Rectal smooth muscle tissue (tissue), 1 donor: ENCODE measurements around the gene LRTM2.

Experiments used
- H3K27ac ChIP-seq: one replicate; pipeline ENCODE4 v1.7.0; 2013; ENCODE audit warnings: low read depth, low read length, inconsistent platforms
- H3K27me3 ChIP-seq: one replicate; pipeline ENCODE4 v1.7.0; 2013; ENCODE audit warnings: low read length; ENCODE audit not compliant: control insufficient read depth, insufficient read depth
- H3K36me3 ChIP-seq: one replicate; pipeline ENCODE4 v1.7.0; 2013; ENCODE audit warnings: low read length; ENCODE audit not compliant: control insufficient read depth, insufficient read depth
- H3K4me1 ChIP-seq: one replicate; pipeline ENCODE4 v1.7.0; 2013; ENCODE audit warnings: low read length; ENCODE audit not compliant: control insufficient read depth, insufficient read depth
- H3K4me3 ChIP-seq: one replicate; pipeline ENCODE4 v1.7.0; 2013; ENCODE audit warnings: low read length
- H3K9ac ChIP-seq: one replicate; pipeline ENCODE4 v1.7.0; 2013; ENCODE audit warnings: low read length

The LRTM2 gene

GRCh38 chr12:1793426-1794210, 26.7 kb upstream of the LRTM2 start:
- Histone ChIP-seq H3K27me3 (no peaks in the 10 kb centered on the region), H3K4me3 (no peak overlapping the region), H3K9ac (no peak overlapping the region), H3K27ac (no peak overlapping the region), H3K36me3 (no peaks in the 10 kb centered on the region), H3K4me1 (peaks cover 11% of the 10 kb centered on the region)

GRCh38 chr12:1794440-1795090, 25.8 kb upstream of the LRTM2 start:
- Histone ChIP-seq H3K27me3 (no peaks in the 10 kb centered on the region), H3K9ac (no peak overlapping the region), H3K27ac (no peak overlapping the region), H3K4me1 (peaks cover 11% of the 10 kb centered on the region), H3K4me3 (no peak overlapping the region), H3K36me3 (no peaks in the 10 kb centered on the region)

- peaks cover 11% of the 10 kb centered on the region for H3K4me1 ChIP-seq
- H3K27me3 ChIP-seq, result no peaks in the 10 kb centered on the region
- H3K36me3 ChIP-seq, result no peaks in the 10 kb centered on the region
- peak overlapping the region; percentile 26 for H3K4me3 ChIP-seq
- H3K27ac ChIP-seq, result peak overlapping the region; percentile 71
- no peak overlapping the region for H3K9ac ChIP-seq
These were observed 25.1 kb upstream of the LRTM2 start for GRCh38 chr12:1795221-1795784.

- H3K27ac ChIP-seq, result peak overlapping the region; percentile 71
- H3K4me3 ChIP-seq, result peak overlapping the region; percentile 69
- H3K9ac ChIP-seq, result peak overlapping the region; percentile 61
- H3K27me3 ChIP-seq, result no peaks in the 10 kb centered on the region
- peaks cover 11% of the 10 kb centered on the region for H3K4me1 ChIP-seq
- no peaks in the 10 kb centered on the region for H3K36me3 ChIP-seq
These were observed 24.4 kb upstream of the LRTM2 start for GRCh38 chr12:1795785-1796514.

- no peaks in the 10 kb centered on the region for H3K36me3 ChIP-seq
- H3K4me1 ChIP-seq, result peaks cover 11% of the 10 kb centered on the region
- peak overlapping the region; percentile 61 for H3K9ac ChIP-seq
- no peaks in the 10 kb centered on the region for H3K27me3 ChIP-seq
- H3K4me3 ChIP-seq, result peak overlapping the region; percentile 69
- H3K27ac ChIP-seq, result peak overlapping the region; percentile 59
These were observed 23.8 kb upstream of the LRTM2 start for GRCh38 chr12:1796515-1797010.

GRCh38 chr12:1797011-1797901, 23.1 kb upstream of the LRTM2 start:
- Histone ChIP-seq H3K27me3 (no peaks in the 10 kb centered on the region), H3K9ac (peak overlapping the region; percentile 61), H3K4me1 (peaks cover 11% of the 10 kb centered on the region), H3K27ac (peak overlapping the region; percentile 59), H3K36me3 (no peaks in the 10 kb centered on the region), H3K4me3 (peak overlapping the region; percentile 69)

- H3K27ac ChIP-seq, result no peak overlapping the region
These were observed 22.2 kb upstream of the LRTM2 start for GRCh38 chr12:1797991-1798640.

GRCh38 chr12:1798641-1799020, 21.7 kb upstream of the LRTM2 start:
- Histone ChIP-seq H3K36me3 (no peaks in the 10 kb centered on the region), H3K4me1 (peaks cover 11% of the 10 kb centered on the region), H3K9ac (no peak overlapping the region), H3K27me3 (no peaks in the 10 kb centered on the region), H3K4me3 (no peak overlapping the region), H3K27ac (no peak overlapping the region)

More at GRCh38 chr12:1797991-1798640, 22.2 kb upstream of the LRTM2 start:
- Histone ChIP-seq H3K9ac (no peak overlapping the region), H3K36me3 (no peaks in the 10 kb centered on the region), H3K4me3 (no peak overlapping the region), H3K4me1 (peaks cover 11% of the 10 kb centered on the region), H3K27me3 (no peaks in the 10 kb centered on the region)

GRCh38 chr12:1799051-1799881, 21.1 kb upstream of the LRTM2 start:
- Histone ChIP-seq H3K4me3 (no peak overlapping the region), H3K9ac (no peak overlapping the region), H3K36me3 (no peaks in the 10 kb centered on the region), H3K27me3 (no peaks in the 10 kb centered on the region), H3K4me1 (peaks cover 11% of the 10 kb centered on the region), H3K27ac (no peak overlapping the region)

- H3K9ac ChIP-seq, result no peak overlapping the region
- H3K4me1 ChIP-seq, result peaks cover 9% of the 10 kb centered on the region
- no peaks in the 10 kb centered on the region for H3K27me3 ChIP-seq
- H3K27ac ChIP-seq, result no peak overlapping the region
- no peaks in the 10 kb centered on the region for H3K36me3 ChIP-seq
- H3K4me3 ChIP-seq, result no peak overlapping the region
These were observed 20.4 kb upstream of the LRTM2 start for GRCh38 chr12:1799882-1800400.
